ENCODE data around the gene ARHGAP44. TPM values are rescaled to one million over a fixed set of nuclear protein-coding genes. Genes with fewer than 3 reads are reported as not detected.

ARHGAP44 gene
- total and polyA plus RNA-seq, 2 donors (not counting 3 experiments of a cell fraction or from before 2014, with no cell fraction given): 0.11 to 0.42 TPM

GRCh38 chr17:12898110-12898509 lies 108.8 kb downstream of the ARHGAP44 start:
- Histone ChIP-seq H3K9me1 (replicated peaks; ENCODE audit: control insufficient read depth, extremely low read depth, insufficient read depth, low read length) (no peaks in the 10 kb centered on the region), H3K4me3 (replicated peaks in 1 of 3; ENCODE audit: insufficient read depth in 1 of 3, low read depth in 1 of 3, low read length in 3 of 3) (no peak overlapping the region), H3K9ac (replicated peaks; ENCODE audit: extremely low read depth, insufficient read depth, low read length) (no peak overlapping the region), H3K4me2 (ENCODE audit: insufficient read depth, low read length) (no peak overlapping the region), H3K9me3 (replicated peaks; ENCODE audit: control insufficient read depth, insufficient read depth, low read length) (no peaks in the 10 kb centered on the region), H3K27ac (ENCODE audit: insufficient read depth, low read depth, low read length) (no peak overlapping the region), H3K79me2 (ENCODE audit: control insufficient read depth, insufficient read depth, low read length) (no peaks in the 10 kb centered on the region), H4K20me1 (replicated peaks; ENCODE audit: control insufficient read depth, extremely low read depth, insufficient read depth, low read length) (no peaks in the 10 kb centered on the region), H2AFZ (ENCODE audit: low read depth, low read length) (no peak overlapping the region), H3K36me3 (ENCODE audit: control insufficient read depth in 2 of 2, extremely low read depth in 1 of 2, insufficient read depth in 2 of 2, low read length in 2 of 2) (no peaks in the 10 kb centered on the region), H3K4me1 (ENCODE audit: control insufficient read depth, extremely low read depth, insufficient read depth, low read length) (no peaks in the 10 kb centered on the region), H3K27me3 (ENCODE audit: control insufficient read depth in 2 of 2, insufficient read depth in 2 of 2, low read length in 2 of 2) (no peaks in the 10 kb centered on the region)
- no TSS peak for BruUV-seq (replicated peaks)
- no peak for TF ChIP-seq POLR2A (IDR thresholded peaks at IDR 0.05; ENCODE audit: low read depth, low read length)
- TF ChIP-seq MAX (IDR thresholded peaks at IDR 0.05; ENCODE audit: insufficient read depth, insufficient read length): no peak
- POLR2A ChIA-PET: no interaction called here
- dilution Hi-C loops (cut with MboI; ENCODE audit: extremely low pct_ligation_motif_present, low sequenced_read_pairs): no loop called here
- intact Hi-C loops (cut with micrococcal nuclease): no loop called here
- DNase-seq (ENCODE audit: low read depth, low spot score): no peak
- CTCF ChIA-PET: no interaction called here
- no peak for FAIRE-seq

DNA sequence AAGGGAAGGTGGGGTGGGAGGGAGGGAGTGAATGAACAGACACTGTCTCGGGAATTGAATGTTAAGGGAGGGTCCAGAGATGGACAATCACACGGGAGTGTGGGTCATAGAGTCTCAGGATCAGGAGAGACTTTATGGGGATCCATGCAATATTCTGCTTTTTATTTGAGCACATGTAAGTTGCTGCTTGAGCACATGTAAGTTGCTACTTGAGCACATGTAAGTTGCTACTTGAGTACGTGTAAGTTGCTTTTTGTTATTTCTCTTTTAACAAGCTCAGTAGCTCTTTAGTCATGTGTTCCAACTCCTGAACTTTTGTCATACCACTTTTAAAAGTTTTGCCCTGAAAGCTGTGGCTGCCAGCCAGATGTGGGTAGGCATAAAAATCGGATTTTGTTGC lies 110.3 kb downstream of the ARHGAP44 start:
- Histone ChIP-seq H3K9me3 (replicated peaks; ENCODE audit: control insufficient read depth, insufficient read depth, low read length) (no peaks in the 10 kb centered on the region), H3K79me2 (ENCODE audit: control insufficient read depth, insufficient read depth, low read length) (no peaks in the 10 kb centered on the region), H3K9ac (replicated peaks; ENCODE audit: extremely low read depth, insufficient read depth, low read length) (no peak overlapping the region), H3K27me3 (ENCODE audit: control insufficient read depth in 2 of 2, insufficient read depth in 2 of 2, low read length in 2 of 2) (no peaks in the 10 kb centered on the region), H4K20me1 (replicated peaks; ENCODE audit: control insufficient read depth, extremely low read depth, insufficient read depth, low read length) (no peaks in the 10 kb centered on the region), H3K4me3 (replicated peaks in 1 of 3; ENCODE audit: insufficient read depth in 1 of 3, low read depth in 1 of 3, low read length in 3 of 3) (no peak overlapping the region), H3K4me1 (ENCODE audit: control insufficient read depth, extremely low read depth, insufficient read depth, low read length) (no peaks in the 10 kb centered on the region), H3K9me1 (replicated peaks; ENCODE audit: control insufficient read depth, extremely low read depth, insufficient read depth, low read length) (no peaks in the 10 kb centered on the region), H2AFZ (ENCODE audit: low read depth, low read length) (no peak overlapping the region), H3K36me3 (ENCODE audit: control insufficient read depth in 2 of 2, extremely low read depth in 1 of 2, insufficient read depth in 2 of 2, low read length in 2 of 2) (no peaks in the 10 kb centered on the region), H3K4me2 (ENCODE audit: insufficient read depth, low read length) (no peak overlapping the region), H3K27ac (ENCODE audit: insufficient read depth, low read depth, low read length) (no peak overlapping the region)
- no TSS peak for BruUV-seq (replicated peaks)
- POLR2A ChIA-PET: no interaction called here
- dilution Hi-C loops (cut with MboI; ENCODE audit: extremely low pct_ligation_motif_present, low sequenced_read_pairs): no loop called here
- FAIRE-seq (no peak), DNase-seq (ENCODE audit: low read depth, low spot score) (no peak)
- CTCF ChIA-PET: no interaction called here
- intact Hi-C loops (cut with micrococcal nuclease): no loop called here
- no peak for TF ChIP-seq JUN (IDR thresholded peaks at IDR 0.05; ENCODE audit: borderline replicate concordance, insufficient read depth, insufficient read length, low read depth)
- no peak for TF ChIP-seq POLR2A (IDR thresholded peaks at IDR 0.05; ENCODE audit: low read depth, low read length)
- no peak for TF ChIP-seq MAX (IDR thresholded peaks at IDR 0.05; ENCODE audit: insufficient read depth, insufficient read length)
- TF ChIP-seq POLR2AphosphoS5 (IDR thresholded peaks at IDR 0.05; ENCODE audit: insufficient read depth, low read depth, low read length): no peak

Data from endothelial cell of umbilical vein (primary cell).